ENCODE data around the gene ACAT2.
"Not testable (repeated sequence)": the region's sequence is repeated elsewhere in the genome, so short reads cannot be mapped to it uniquely, and the experiment has no call there.

The ACAT2 gene

DNA sequence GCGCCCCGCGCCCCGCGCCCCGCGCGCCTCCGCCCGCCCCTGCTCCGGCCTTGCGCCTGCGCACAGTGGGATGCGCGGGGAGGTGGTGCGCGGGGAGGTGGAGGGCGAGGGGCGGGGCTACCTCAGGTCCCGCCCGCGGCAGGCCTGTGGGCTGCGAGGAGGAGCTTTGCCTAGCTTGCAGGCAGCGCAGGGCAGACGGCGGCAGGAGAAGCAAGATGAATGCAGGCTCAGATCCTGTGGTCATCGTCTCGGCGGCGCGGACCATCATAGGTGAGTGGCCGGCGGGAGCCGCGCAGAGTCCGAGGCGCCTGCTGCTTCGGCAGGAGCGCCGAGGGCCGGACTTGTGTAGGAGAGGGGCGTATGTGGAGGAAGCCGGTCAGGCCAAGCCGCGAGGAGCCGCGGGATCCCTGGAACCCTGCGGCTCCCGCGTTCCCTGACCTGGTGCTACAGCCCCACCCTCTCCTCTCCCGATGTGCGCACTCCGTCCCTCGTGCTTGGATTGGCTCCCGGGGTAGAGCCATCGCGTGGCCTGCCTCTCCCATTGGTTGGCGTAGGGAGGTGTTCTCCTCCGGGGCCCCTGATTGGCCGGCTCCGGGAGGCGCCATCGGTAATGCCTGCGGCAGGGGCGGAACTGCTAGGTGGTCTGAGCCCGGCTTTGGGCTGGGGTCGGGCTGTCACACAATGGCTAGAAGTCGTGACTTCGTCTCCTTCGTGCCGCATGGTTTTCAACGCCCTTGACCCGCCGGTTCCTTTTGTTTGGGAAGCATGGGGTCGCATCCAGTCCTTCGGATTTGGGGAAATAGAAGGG lies at the start of gene ACAT2:
TSS of gene ACAT2 (plus strand) at position 173 of the 808 bp plus-strand sequence. CDS start at position 216, 43 bp downstream.
- peak within 1 kb of the TSS; percentile 82 for H3K4me3 ChIP-seq (ENCODE audit: low read length)
- DNase-seq (ENCODE audit: low read depth) = peak; percentile 96
- TF ChIP-seq, protein P1, sequence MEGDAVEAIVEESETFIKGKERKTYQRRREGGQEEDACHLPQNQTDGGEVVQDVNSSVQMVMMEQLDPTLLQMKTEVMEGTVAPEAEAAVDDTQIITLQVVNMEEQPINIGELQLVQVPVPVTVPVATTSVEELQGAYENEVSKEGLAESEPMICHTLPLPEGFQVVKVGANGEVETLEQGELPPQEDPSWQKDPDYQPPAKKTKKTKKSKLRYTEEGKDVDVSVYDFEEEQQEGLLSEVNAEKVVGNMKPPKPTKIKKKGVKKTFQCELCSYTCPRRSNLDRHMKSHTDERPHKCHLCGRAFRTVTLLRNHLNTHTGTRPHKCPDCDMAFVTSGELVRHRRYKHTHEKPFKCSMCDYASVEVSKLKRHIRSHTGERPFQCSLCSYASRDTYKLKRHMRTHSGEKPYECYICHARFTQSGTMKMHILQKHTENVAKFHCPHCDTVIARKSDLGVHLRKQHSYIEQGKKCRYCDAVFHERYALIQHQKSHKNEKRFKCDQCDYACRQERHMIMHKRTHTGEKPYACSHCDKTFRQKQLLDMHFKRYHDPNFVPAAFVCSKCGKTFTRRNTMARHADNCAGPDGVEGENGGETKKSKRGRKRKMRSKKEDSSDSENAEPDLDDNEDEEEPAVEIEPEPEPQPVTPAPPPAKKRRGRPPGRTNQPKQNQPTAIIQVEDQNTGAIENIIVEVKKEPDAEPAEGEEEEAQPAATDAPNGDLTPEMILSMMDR (IDR thresholded peaks at IDR 0.05; ENCODE audit: insufficient read depth, low read depth, low read length, missing control alignments) = no peak

DNA sequence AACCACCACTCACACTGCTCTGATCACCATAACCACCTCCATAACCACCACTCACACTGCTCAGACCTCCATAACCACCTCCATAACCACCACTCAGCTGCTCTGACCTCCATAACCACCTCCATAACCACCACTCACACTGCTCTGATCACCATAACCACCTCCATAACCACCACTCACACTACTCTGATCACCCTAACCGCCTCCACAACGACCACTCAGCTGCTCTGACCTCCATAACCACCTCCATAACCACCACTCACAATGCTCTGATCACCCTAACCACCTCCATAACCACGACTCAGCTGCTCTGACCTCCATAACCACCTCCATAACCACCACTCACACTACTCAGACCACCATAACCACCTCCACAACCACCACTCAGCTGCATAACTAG lies 49.5 kb upstream of the ACAT2 start:
- H3K4me3 ChIP-seq (ENCODE audit: low read length); DNase-seq (ENCODE audit: low read depth): not testable (repeated sequence)

DNA sequence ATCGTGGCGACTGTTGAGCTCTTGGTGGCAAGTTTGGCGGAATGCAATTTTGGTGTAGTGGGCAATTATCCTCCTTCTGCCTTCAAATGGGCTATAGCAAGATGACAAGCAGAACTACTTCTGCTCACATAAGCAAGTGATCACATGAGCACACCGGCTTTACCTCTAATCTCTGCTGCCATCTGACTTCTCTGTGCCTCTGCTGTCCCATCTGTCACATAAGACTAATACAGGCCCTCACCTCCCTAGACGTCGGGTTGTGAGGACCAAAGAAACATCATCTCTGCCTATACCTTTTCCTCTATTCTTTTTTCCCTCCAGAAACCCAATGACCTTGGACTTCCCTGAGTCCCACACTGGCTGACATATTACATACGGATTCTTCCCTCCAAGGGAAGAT lies 47.9 kb upstream of the ACAT2 start:
- TF ChIP-seq, protein P1 (IDR thresholded peaks at IDR 0.05; ENCODE audit: insufficient read depth, low read depth, low read length, missing control alignments) = no peak
- DNase-seq (ENCODE audit: low read depth) = no peak
- no peak overlapping the region for H3K4me3 ChIP-seq (ENCODE audit: low read length)

DNA sequence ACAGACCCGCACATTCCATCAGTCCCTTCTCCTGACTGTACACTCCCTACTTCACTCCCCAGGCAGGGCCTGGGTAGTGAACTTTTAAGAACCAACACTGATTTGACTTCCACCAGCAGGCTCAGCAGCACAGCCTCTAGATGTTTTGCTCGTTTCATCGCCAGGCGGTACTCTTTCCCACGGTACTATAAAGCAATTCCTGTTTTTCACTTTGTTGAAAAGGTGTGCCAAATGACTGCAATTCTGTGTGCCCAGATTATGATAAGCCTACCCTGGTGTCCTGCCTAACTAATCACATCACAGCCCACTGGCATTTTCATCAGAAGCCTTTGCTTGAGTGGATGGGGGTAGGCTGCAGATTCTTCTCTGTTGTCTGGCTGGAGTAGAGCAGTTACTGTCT lies 47.4 kb upstream of the ACAT2 start:
- H3K4me3 ChIP-seq (ENCODE audit: low read length) = no peak overlapping the region
- no peak for DNase-seq (ENCODE audit: low read depth)
- TF ChIP-seq, protein P1 (IDR thresholded peaks at IDR 0.05; ENCODE audit: insufficient read depth, low read depth, low read length, missing control alignments) = no peak

DNA sequence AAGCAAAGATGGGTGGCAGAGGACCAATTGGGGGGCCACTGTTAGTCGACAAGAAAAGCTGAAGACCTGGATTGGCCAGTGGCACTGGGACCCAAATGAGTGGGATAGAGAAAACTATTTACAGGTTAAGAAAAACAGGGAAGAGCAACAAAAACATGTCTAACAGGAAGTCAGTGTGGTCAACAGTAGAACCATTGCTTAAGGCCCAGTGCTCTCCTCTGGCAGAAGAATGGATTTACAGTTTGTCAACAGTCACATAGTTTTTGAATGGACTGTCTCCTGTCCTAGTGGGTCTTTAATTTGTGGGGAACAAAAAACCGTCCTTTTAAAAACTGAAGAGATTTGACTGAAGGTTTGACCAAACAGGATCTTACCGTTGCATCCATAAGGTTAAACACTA lies 46.7 kb upstream of the ACAT2 start:
- DNase-seq (ENCODE audit: low read depth) = no peak
- H3K4me3 ChIP-seq (ENCODE audit: low read length) = no peak overlapping the region
- TF ChIP-seq, protein P1 (IDR thresholded peaks at IDR 0.05; ENCODE audit: insufficient read depth, low read depth, low read length, missing control alignments) = no peak

DNA sequence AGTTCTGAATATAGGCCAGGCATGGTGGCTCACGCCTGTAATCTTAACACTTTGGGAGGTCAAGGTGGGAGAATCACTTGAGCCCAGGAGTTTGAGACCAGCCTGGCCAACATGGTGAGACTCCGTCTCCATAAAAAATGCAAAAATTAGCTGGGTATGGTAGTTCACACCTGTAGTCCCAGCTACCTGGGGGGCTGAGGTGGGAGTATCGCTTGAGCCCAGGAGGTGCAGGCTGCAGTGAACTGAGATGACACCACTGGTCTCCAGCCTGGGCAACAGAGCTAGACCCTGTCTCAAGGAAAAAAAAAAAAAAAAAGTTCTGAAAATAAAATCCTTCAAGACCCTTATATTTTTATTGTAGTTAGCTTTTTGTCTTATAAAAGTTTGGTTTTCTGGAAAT lies 46.2 kb upstream of the ACAT2 start:
- no peak overlapping the region for H3K4me3 ChIP-seq (ENCODE audit: low read length)
- no peak for DNase-seq (ENCODE audit: low read depth)
- TF ChIP-seq, protein P1 (IDR thresholded peaks at IDR 0.05; ENCODE audit: insufficient read depth, low read depth, low read length, missing control alignments) = no peak

DNA sequence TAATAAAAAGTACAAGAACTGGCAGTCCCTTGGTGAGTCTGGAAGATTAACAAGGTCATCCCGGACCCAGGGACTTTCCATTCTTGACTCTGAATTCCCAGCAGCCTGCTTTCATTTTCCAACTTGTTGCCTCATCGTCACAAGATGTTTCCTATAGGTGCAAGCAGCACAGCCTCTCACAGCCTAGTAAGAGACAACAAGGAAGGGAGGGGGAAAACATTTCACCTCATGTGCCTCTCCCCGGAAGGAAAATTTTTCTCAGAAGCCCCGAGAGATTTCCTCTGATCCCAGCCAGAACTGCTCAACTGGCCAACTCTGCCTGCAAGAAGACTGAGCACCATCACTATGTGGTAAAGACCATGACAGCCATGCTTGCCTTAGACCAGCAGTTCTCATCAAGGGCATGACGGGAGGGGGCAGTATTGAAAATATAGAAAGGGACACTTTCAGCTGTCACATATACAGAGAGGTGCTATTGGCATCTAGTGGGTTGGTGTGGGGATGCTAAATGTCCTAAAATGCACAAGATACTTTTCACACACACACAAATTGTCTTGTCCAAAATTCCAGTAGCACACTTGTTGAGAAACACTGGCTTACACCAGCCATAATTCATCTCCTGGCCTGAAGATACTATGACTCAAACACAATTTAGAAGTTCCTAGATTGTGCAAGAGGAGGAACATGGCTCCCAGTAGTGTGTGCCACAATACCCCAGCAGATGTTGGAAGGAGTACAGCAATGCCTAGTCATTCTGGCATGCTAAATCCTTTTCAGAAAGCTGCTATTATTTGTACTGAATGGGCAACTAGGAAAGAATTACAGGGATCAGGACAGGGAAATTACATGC lies 45.4 kb upstream of the ACAT2 start:
- DNase-seq (ENCODE audit: low read depth) = peak; percentile 96
- TF ChIP-seq, protein P1 (IDR thresholded peaks at IDR 0.05; ENCODE audit: insufficient read depth, low read depth, low read length, missing control alignments) = no peak
- H3K4me3 ChIP-seq (ENCODE audit: low read length) = no peak overlapping the region
